ENCODE data around the gene LBX2.

- TF ChIP-seq OSR1 (CRISPR knock-in tag; IDR thresholded peaks at IDR 0.05): no peak
- TF ChIP-seq ARNTL (CRISPR knock-in tag; IDR thresholded peaks at IDR 0.05; ENCODE audit: borderline replicate concordance, low read depth): no peak
- no peak for TF ChIP-seq ZNF70 (CRISPR knock-in tag; IDR thresholded peaks at IDR 0.05)
- TF ChIP-seq ZNF8 (CRISPR knock-in tag; IDR thresholded peaks at IDR 0.05): no peak
- TF ChIP-seq POU6F1 (CRISPR knock-in tag; IDR thresholded peaks at IDR 0.05; ENCODE audit: borderline replicate concordance, low read depth): no peak
- no peak for TF ChIP-seq CSRNP3 (CRISPR knock-in tag; IDR thresholded peaks at IDR 0.05)
Measured at GRCh38 chr2:74515981-74516633, 16.7 kb upstream of the LBX2 start.
